Glutamatergic neuron (in vitro differentiated cells): ENCODE measurements around the gene NHLRC3. TPM values are rescaled to one million over a fixed set of nuclear protein-coding genes. Genes with fewer than 3 reads are reported as not detected.

ENCODE experiments used
- DNase-seq: peaks from one replicate; pipeline ENCODE4 v3.0.0; 2022
- H3K27ac Mint-ChIP-seq: one replicate; pipeline ENCODE4 v1.8.0; 2020; ENCODE audit warnings: mild to moderate bottlenecking, mixed read lengths, inconsistent platforms; ENCODE audit not compliant: unreplicated experiment
- H3K27me3 Mint-ChIP-seq: one replicate; pipeline ENCODE4 v1.8.0; 2020; ENCODE audit warnings: mild to moderate bottlenecking, moderate library complexity, mixed read lengths, inconsistent platforms; ENCODE audit not compliant: unreplicated experiment
- H3K36me3 Mint-ChIP-seq: one replicate; pipeline ENCODE4 v1.8.0; 2020; ENCODE audit warnings: mild to moderate bottlenecking, mixed read lengths, inconsistent platforms; ENCODE audit not compliant: unreplicated experiment
- H3K4me1 Mint-ChIP-seq: one replicate; pipeline ENCODE4 v1.8.0; 2020; ENCODE audit warnings: mild to moderate bottlenecking, low read depth, mixed read lengths, inconsistent platforms; ENCODE audit not compliant: unreplicated experiment
- H3K4me3 Mint-ChIP-seq: one replicate; pipeline ENCODE4 v1.8.0; 2020; ENCODE audit warnings: mild to moderate bottlenecking, mixed read lengths, inconsistent platforms; ENCODE audit not compliant: unreplicated experiment
- H3K9me3 Mint-ChIP-seq: one replicate; pipeline ENCODE4 v1.8.0; 2020; ENCODE audit warnings: mild to moderate bottlenecking, moderate library complexity, mixed read lengths, inconsistent platforms; ENCODE audit not compliant: unreplicated experiment
- total RNA-seq: library from RNA; stranded (reverse); fragmentation: NEBNext Ultra II Directional; extraction: Animal tissue kit (Norgen Biotek cat#: 25700); gene quantifications from one replicate; pipeline ENCODE4 v1.2.1, GENCODE V29; 2021; ENCODE audit not compliant: unreplicated experiment
- TF ChIP-seq, protein P1 (sequence below): fragments of 200-600 bp; sonication (generic); IDR thresholded peaks from one replicate; pipeline ENCODE4 v1.5.0; 2021; ENCODE audit not compliant: partially characterized antibody, unreplicated experiment

The NHLRC3 gene
- total RNA-seq, 1 donor from 2014 or later, result 16.2 TPM

GRCh38 chr13:39012608-39013007 is 25.6 kb upstream of the NHLRC3 start:
- DNase-seq, result peak; percentile 22
- Mint-ChIP-seq H3K4me1 (no peaks in the 10 kb centered on the region), H3K27me3 (no peaks in the 10 kb centered on the region), H3K36me3 (peaks cover 10% of the 10 kb centered on the region), H3K9me3 (peaks cover 4% of the 10 kb centered on the region), H3K27ac (no peak overlapping the region), H3K4me3 (no peak overlapping the region)
- TF ChIP-seq, protein P1, sequence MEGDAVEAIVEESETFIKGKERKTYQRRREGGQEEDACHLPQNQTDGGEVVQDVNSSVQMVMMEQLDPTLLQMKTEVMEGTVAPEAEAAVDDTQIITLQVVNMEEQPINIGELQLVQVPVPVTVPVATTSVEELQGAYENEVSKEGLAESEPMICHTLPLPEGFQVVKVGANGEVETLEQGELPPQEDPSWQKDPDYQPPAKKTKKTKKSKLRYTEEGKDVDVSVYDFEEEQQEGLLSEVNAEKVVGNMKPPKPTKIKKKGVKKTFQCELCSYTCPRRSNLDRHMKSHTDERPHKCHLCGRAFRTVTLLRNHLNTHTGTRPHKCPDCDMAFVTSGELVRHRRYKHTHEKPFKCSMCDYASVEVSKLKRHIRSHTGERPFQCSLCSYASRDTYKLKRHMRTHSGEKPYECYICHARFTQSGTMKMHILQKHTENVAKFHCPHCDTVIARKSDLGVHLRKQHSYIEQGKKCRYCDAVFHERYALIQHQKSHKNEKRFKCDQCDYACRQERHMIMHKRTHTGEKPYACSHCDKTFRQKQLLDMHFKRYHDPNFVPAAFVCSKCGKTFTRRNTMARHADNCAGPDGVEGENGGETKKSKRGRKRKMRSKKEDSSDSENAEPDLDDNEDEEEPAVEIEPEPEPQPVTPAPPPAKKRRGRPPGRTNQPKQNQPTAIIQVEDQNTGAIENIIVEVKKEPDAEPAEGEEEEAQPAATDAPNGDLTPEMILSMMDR, result no peak

- no peak for DNase-seq
- no peaks in the 10 kb centered on the region for H3K27me3 Mint-ChIP-seq
- no peak overlapping the region for H3K27ac Mint-ChIP-seq
- TF ChIP-seq, protein P1, result no peak
- H3K4me1 Mint-ChIP-seq, result no peaks in the 10 kb centered on the region
- H3K4me3 Mint-ChIP-seq, result no peak overlapping the region
- H3K36me3 Mint-ChIP-seq, result peaks cover 10% of the 10 kb centered on the region
- no peaks in the 10 kb centered on the region for H3K9me3 Mint-ChIP-seq
These were observed 24.8 kb upstream of the NHLRC3 start for GRCh38 chr13:39013462-39013861.

- H3K36me3 Mint-ChIP-seq, result peaks cover 10% of the 10 kb centered on the region
- H3K4me1 Mint-ChIP-seq, result no peaks in the 10 kb centered on the region
- DNase-seq, result no peak
These were observed 22.2 kb upstream of the NHLRC3 start for GRCh38 chr13:39016087-39016486.

DNA sequence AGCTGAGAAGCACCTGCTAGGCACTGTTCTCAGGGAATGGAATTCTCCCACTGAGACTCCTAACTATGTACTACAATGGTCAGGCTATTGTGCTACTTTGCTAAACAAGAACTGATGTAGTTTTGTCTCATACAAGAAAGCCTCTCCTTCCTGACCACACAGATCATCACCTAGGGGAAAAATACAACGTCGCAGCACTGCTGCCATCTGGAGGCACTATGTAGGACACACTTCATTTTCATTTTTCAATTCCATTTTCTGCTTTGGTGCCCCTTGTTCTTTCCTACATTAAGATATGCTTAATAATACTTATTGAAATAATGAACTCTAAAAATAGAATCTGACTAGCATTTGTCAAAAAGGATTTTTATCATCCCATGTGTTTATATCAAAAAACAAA is 21.5 kb upstream of the NHLRC3 start:
- Mint-ChIP-seq H3K9me3 (no peaks in the 10 kb centered on the region), H3K4me3 (no peak overlapping the region), H3K36me3 (peaks cover 10% of the 10 kb centered on the region), H3K27ac (no peak overlapping the region), H3K4me1 (no peaks in the 10 kb centered on the region), H3K27me3 (no peaks in the 10 kb centered on the region)
- TF ChIP-seq, protein P1, result peak; percentile 57
- DNase-seq, result peak; percentile 30

More at GRCh38 chr13:39016087-39016486, 22.2 kb upstream of the NHLRC3 start:
- Mint-ChIP-seq H3K9me3 (no peaks in the 10 kb centered on the region), H3K27me3 (no peaks in the 10 kb centered on the region), H3K27ac (no peak overlapping the region), H3K4me3 (no peak overlapping the region)
- TF ChIP-seq, protein P1, result no peak

- Mint-ChIP-seq H3K9me3 (no peaks in the 10 kb centered on the region), H3K27me3 (no peaks in the 10 kb centered on the region), H3K27ac (no peak overlapping the region), H3K36me3 (no peaks in the 10 kb centered on the region), H3K4me1 (no peaks in the 10 kb centered on the region), H3K4me3 (no peak overlapping the region)
- TF ChIP-seq, protein P1, result no peak
- DNase-seq, result no peak
These were observed 17.3 kb upstream of the NHLRC3 start for GRCh38 chr13:39020853-39021462.
